AG08396 (cell line): Measurements from ENCODE around the gene BAHD1.

Experiments used
- DNase-seq: peaks from one replicate; pipeline ENCODE4 v3.0.0; 2012; ENCODE audit warnings: low spot score, mixed read lengths

BAHD1 gene

GRCh38 chr15:40467261-40467615 lies 26.5 kb downstream of the BAHD1 start:
- no peak for DNase-seq

- DNase-seq: no peak
Observed at GRCh38 chr15:40468898-40469331, 28.2 kb downstream of the BAHD1 start.

GRCh38 chr15:40469776-40470390 lies 29.1 kb downstream of the BAHD1 start:
- DNase-seq: no peak

GRCh38 chr15:40470423-40471104 lies 29.8 kb downstream of the BAHD1 start, which contains the start of gene CHST14:
Gene CHST14 (plus strand): TSS chr15:40470984. CDS start chr15:40471214, 230 bp downstream.
- DNase-seq: peak; percentile 88

GRCh38 chr15:40471105-40471807 lies 30.5 kb downstream of the BAHD1 start:
- DNase-seq: peak; percentile 59

GRCh38 chr15:40471808-40472150 lies 31.0 kb downstream of the BAHD1 start:
- DNase-seq: peak; percentile 58

- no peak for DNase-seq
Observed at GRCh38 chr15:40472171-40472727, 31.5 kb downstream of the BAHD1 start.

- DNase-seq: no peak
Observed at GRCh38 chr15:40474581-40474980, 33.8 kb downstream of the BAHD1 start.

- DNase-seq: no peak
Observed at GRCh38 chr15:40477642-40478327, 37.0 kb downstream of the BAHD1 start.

GRCh38 chr15:40479024-40479423 lies 38.3 kb downstream of the BAHD1 start:
- DNase-seq: no peak

GRCh38 chr15:40481341-40482074 lies 40.8 kb downstream of the BAHD1 start:
- DNase-seq: no peak

GRCh38 chr15:40483919-40484318 lies 43.2 kb downstream of the BAHD1 start:
- DNase-seq: no peak

GRCh38 chr15:40486066-40486770 lies 45.5 kb downstream of the BAHD1 start:
- DNase-seq: no peak

GRCh38 chr15:40487816-40488682 lies 47.3 kb downstream of the BAHD1 start:
- DNase-seq: no peak

- no peak for DNase-seq
Observed at GRCh38 chr15:40489274-40490175, 48.8 kb downstream of the BAHD1 start.

GRCh38 chr15:40493089-40493840 lies 52.5 kb downstream of the BAHD1 start:
- no peak for DNase-seq

- DNase-seq: no peak
Observed at GRCh38 chr15:40495516-40495915, 54.8 kb downstream of the BAHD1 start.

- DNase-seq: peak; percentile 64
Observed at GRCh38 chr15:40498418-40498817, 57.7 kb downstream of the BAHD1 start.
